PC-9 (cell line): Measurements from ENCODE around the gene AKNAD1. TPM values are rescaled to one million over a fixed set of nuclear protein-coding genes. Genes with fewer than 3 reads are reported as not detected.

ENCODE experiments used
- BruUV-seq: library from RNA; stranded (reverse); fragments of 400-500 nt; replicated peaks from 2 replicates; lab custom pipeline; 2021; lab: Mats Ljungman, UMichigan
- CTCF ChIA-PET: fragments of 300-600 bp; sonication (Branson Sonifier 250); formaldehyde crosslinking; loops from one replicate; lab custom pipeline; 2022; ENCODE audit warnings: antibody characterized with exemption; lab: Charles Lee
- POLR2A ChIA-PET: fragments of 300-600 bp; sonication (Branson Sonifier 250); formaldehyde crosslinking; loops from one replicate; lab custom pipeline; 2022; ENCODE audit warnings: antibody characterized with exemption; ENCODE audit not compliant: unreplicated experiment; lab: Charles Lee
- DNase-seq, 2 experiments: peaks; one replicate each; pipeline versions ENCODE4 v3.0.0 to v3.0.0-alpha.2; 2015 to 2022; ENCODE audit warnings: mixed read lengths in 1 of 2
- H2AFZ ChIP-seq: fragments of 200-600 bp; sonication (generic); 2 replicates; pipeline ENCODE4 v1.8.1; 2017; ENCODE audit warnings: antibody characterized with exemption
- H3F3A ChIP-seq: fragments of 200-600 bp; sonication (generic); 2 replicates; pipeline ENCODE4 v1.8.1; 2017; ENCODE audit warnings: antibody characterized with exemption, mild to moderate bottlenecking, low read depth; ENCODE audit not compliant: insufficient read depth
- H3K27ac ChIP-seq: fragments of 200-600 bp; sonication (generic); 2 replicates; pipeline ENCODE4 v1.6.1; 2016; ENCODE audit warnings: mixed run types
- H3K27me3 ChIP-seq: fragments of 200-600 bp; sonication (generic); 2 replicates; pipeline ENCODE4 v1.6.1; 2016; ENCODE audit warnings: low read depth, mixed run types; ENCODE audit not compliant: insufficient read depth
- H3K36me3 ChIP-seq: fragments of 200-600 bp; sonication (generic); 2 replicates; pipeline ENCODE4 v1.6.1; 2016; ENCODE audit warnings: low read depth, mixed run types
- H3K4me1 ChIP-seq: fragments of 200-600 bp; sonication (generic); replicated peaks from 2 replicates; pipeline ENCODE4 v1.6.1; 2016; ENCODE audit warnings: mixed run types; ENCODE audit not compliant: insufficient read depth
- H3K4me2 ChIP-seq: fragments of 200-600 bp; sonication (generic); 2 replicates; pipeline ENCODE4 v1.6.1; 2017; ENCODE audit warnings: mixed run types
- H3K4me3 ChIP-seq: fragments of 200-600 bp; sonication (generic); 2 replicates; pipeline ENCODE4 v1.6.1; 2016; ENCODE audit warnings: mixed run types
- H3K79me2 ChIP-seq: fragments of 200-600 bp; sonication (generic); 2 replicates; pipeline ENCODE4 v1.6.1; 2017; ENCODE audit warnings: low read depth, mixed run types
- H3K9me2 ChIP-seq: fragments of 200-600 bp; sonication (generic); 2 replicates; pipeline ENCODE4 v1.8.1; 2017; ENCODE audit warnings: mild to moderate bottlenecking; ENCODE audit not compliant: insufficient read depth
- H3K9me3 ChIP-seq: fragments of 200-600 bp; sonication (generic); 2 replicates; pipeline ENCODE4 v1.8.1; 2016; ENCODE audit warnings: low read depth; ENCODE audit not compliant: insufficient read depth
- H4K20me1 ChIP-seq: fragments of 200-600 bp; sonication (generic); 2 replicates; pipeline ENCODE4 v1.8.1; 2017; ENCODE audit not compliant: insufficient read depth
- EZH2 ChIP-seq: fragments of 200-600 bp; sonication (generic); IDR thresholded peaks from 2 replicates; pipeline ENCODE4 v1.8.0; 2017; ENCODE audit warnings: antibody characterized with exemption, low read depth
- intact Hi-C: fragments of 100-400 bp; cut with micrococcal nuclease; formaldehyde crosslinking; loops from one replicate; pipeline ENCODE4 v1.10.0; 2022; ENCODE audit not compliant: unreplicated experiment
- total RNA-seq: library from RNA; stranded (reverse); gene quantifications from 2 replicates; pipeline ENCODE4 v1.2.3, GENCODE V29; 2021
- TF ChIP-seq, protein P1 (sequence below): fragments of 200-600 bp; sonication (generic); conservative IDR thresholded peaks from 2 replicates; pipeline ENCODE4 v1.6.1; 2017; ENCODE audit warnings: mixed run types, antibody characterized with exemption, mild to moderate bottlenecking, moderate library complexity

Gene AKNAD1
- total RNA-seq, 1 experiment from 2014 or later: not detected

DNA sequence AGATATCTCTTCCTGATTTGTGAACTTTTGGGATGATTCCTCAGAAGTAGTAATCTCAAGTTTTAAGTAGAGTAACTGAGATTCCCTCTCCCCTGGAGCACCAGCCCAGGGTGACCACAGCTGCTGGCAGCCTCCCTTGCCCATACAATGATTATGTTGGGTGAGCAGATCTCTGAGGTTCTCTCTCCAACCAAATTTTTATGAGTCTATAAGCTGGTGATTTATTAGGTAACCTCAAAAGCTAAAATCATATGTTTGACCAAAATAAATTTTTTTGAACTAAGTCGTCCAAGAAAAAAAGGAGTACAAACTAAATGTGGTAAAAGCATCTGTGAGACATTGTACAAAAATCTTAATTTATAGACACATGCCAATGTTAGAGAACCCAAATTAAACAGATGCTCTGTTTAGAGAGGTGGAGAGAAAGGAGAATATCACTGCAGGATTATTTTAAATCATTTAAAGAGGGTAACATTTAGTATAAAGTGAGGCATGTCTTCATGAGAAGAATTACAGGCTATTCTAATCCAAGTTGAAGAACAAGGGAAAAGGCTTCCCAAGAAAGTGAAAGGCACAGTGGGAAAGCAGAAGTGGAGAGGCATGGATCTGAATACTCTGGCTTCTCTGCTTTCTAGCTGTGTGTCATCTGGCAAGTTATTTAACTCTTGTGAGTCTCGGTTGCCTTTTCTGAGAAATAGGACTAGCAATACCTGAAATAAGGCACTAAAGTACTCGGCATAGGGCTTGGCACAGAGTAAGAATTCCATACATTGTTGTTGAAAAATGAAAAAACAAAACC is 2.5 kb downstream of the AKNAD1 start:
- POLR2A ChIA-PET: no interaction called here
- no peaks in the 10 kb centered on the region for H3K9me2 ChIP-seq
- no TSS peak for BruUV-seq

DNA sequence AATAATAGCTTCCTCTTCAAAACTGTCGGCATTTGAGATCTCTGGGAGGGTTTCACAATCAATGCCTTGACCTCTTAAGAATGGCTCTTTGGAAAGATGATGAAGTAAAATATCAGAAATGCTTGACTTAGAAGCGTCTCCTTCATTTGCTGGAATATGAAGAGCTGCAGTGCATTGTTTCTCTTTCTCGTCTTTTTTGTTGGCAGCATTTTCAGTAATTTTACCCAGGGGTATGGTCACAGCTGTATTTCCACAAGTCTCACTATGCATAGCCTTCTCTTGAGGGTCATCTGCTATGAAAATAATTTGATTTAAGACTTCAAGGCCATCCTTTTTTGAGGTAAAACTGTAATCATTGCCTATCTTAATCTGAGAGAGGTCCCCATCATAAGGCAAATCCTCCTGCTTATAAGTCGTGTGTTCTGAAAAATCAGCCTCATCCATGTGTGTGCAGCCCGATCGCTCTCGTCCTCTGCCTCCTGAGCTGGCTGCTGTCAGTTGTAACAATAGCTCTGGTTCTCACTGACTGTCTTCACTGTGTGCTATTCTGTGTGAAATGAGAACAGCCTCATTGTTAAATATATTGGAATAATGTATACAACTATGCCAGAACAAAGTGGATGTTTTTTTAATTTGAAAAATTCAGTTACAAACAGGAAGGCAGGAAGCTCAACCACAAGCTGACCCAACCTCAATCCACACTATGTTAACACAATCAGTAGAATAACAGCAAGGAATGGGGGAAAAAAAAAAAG is 4.5 kb downstream of the AKNAD1 start:
- no peak for DNase-seq
- no peaks in the 10 kb centered on the region for H3K79me2 ChIP-seq
- intact Hi-C loops: no loop called here
- ChIA-PET POLR2A (no interaction called here), CTCF (interaction anchor here (1.2 kb wide), 1 partner anchor 11 kb away, joined by 5 read pairs; no protein-coding TSS in a partner anchor)
- no peak overlapping the region for H3K27ac ChIP-seq
- H2AFZ ChIP-seq: no peak overlapping the region
- H4K20me1 ChIP-seq: no peaks in the 10 kb centered on the region
- H3K36me3 ChIP-seq: no peaks in the 10 kb centered on the region
- H3K4me1 ChIP-seq: no peaks in the 10 kb centered on the region
- no peaks in the 10 kb centered on the region for H3K9me3 ChIP-seq
- BruUV-seq: no TSS peak
- H3K4me2 ChIP-seq: no peak overlapping the region
- H3K27me3 ChIP-seq: no peaks in the 10 kb centered on the region
- TF ChIP-seq, protein P1, sequence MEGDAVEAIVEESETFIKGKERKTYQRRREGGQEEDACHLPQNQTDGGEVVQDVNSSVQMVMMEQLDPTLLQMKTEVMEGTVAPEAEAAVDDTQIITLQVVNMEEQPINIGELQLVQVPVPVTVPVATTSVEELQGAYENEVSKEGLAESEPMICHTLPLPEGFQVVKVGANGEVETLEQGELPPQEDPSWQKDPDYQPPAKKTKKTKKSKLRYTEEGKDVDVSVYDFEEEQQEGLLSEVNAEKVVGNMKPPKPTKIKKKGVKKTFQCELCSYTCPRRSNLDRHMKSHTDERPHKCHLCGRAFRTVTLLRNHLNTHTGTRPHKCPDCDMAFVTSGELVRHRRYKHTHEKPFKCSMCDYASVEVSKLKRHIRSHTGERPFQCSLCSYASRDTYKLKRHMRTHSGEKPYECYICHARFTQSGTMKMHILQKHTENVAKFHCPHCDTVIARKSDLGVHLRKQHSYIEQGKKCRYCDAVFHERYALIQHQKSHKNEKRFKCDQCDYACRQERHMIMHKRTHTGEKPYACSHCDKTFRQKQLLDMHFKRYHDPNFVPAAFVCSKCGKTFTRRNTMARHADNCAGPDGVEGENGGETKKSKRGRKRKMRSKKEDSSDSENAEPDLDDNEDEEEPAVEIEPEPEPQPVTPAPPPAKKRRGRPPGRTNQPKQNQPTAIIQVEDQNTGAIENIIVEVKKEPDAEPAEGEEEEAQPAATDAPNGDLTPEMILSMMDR: no peak
- no peak for TF ChIP-seq EZH2
- no peak overlapping the region for H3K4me3 ChIP-seq
- H3F3A ChIP-seq: no peaks in the 10 kb centered on the region
- no peaks in the 10 kb centered on the region for H3K9me2 ChIP-seq

More for the DNA sequence above, 2.5 kb downstream of the AKNAD1 start:
- no peaks in the 10 kb centered on the region for H3K9me3 ChIP-seq
- H3K27me3 ChIP-seq: no peaks in the 10 kb centered on the region
- no peaks in the 10 kb centered on the region for H3K4me1 ChIP-seq
- H3K27ac ChIP-seq: no peak overlapping the region
- no peak for TF ChIP-seq EZH2
- CTCF ChIA-PET: no interaction called here
- H3K4me2 ChIP-seq: no peak overlapping the region
- no peak overlapping the region for H3K4me3 ChIP-seq
- no peaks in the 10 kb centered on the region for H3K79me2 ChIP-seq
- no peak for DNase-seq
- no peaks in the 10 kb centered on the region for H3K36me3 ChIP-seq
- H2AFZ ChIP-seq: no peak overlapping the region
- no peaks in the 10 kb centered on the region for H3F3A ChIP-seq
- intact Hi-C loops: no loop called here
- H4K20me1 ChIP-seq: no peaks in the 10 kb centered on the region

DNA sequence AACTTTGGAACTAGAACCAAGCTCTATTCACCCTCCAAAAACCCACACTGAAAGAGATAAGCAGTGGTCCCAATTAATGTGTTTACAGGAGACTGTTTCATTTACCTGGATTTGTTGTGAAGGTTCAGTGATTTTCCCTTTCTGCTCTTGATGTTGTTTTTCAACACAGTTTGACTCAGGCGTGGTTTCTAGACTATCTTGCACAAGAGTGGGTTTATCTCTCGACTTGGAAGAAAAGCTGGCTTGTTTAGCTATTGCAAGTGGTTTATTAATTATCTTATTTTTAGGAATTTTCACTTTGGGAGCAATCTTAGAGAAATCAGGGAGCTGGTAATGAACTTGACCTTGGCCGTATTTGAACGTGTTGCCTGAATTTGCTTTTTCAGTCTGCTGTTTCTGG is 5.3 kb downstream of the AKNAD1 start:
- Histone ChIP-seq H4K20me1 (no peaks in the 10 kb centered on the region), H3K27ac (no peak overlapping the region), H3K36me3 (no peaks in the 10 kb centered on the region), H3K4me2 (no peak overlapping the region), H3K9me2 (no peaks in the 10 kb centered on the region), H3K4me1 (no peaks in the 10 kb centered on the region), H3K79me2 (no peaks in the 10 kb centered on the region), H3K27me3 (no peaks in the 10 kb centered on the region), H3K9me3 (no peaks in the 10 kb centered on the region), H3F3A (no peaks in the 10 kb centered on the region), H3K4me3 (no peak overlapping the region), H2AFZ (no peak overlapping the region; the same call in 1 of the 2 replicates)
- no peak for DNase-seq
- POLR2A ChIA-PET: no interaction called here
- TF ChIP-seq, protein P1: no peak
- TF ChIP-seq EZH2: no peak
- CTCF ChIA-PET: interaction anchor here (1.2 kb wide), 1 partner anchor 10 kb away, joined by 5 read pairs; no protein-coding TSS in a partner anchor
- BruUV-seq: no TSS peak
- intact Hi-C loops: no loop called here
